ENCODE measurements around the gene MMP2. TPM values are rescaled to one million over a fixed set of nuclear protein-coding genes. Genes with fewer than 3 reads are reported as not detected.

Gene MMP2
- total and polyA plus RNA-seq, 2 experiments from 2014 or later, result 25.6 to 43.8 TPM

DNA sequence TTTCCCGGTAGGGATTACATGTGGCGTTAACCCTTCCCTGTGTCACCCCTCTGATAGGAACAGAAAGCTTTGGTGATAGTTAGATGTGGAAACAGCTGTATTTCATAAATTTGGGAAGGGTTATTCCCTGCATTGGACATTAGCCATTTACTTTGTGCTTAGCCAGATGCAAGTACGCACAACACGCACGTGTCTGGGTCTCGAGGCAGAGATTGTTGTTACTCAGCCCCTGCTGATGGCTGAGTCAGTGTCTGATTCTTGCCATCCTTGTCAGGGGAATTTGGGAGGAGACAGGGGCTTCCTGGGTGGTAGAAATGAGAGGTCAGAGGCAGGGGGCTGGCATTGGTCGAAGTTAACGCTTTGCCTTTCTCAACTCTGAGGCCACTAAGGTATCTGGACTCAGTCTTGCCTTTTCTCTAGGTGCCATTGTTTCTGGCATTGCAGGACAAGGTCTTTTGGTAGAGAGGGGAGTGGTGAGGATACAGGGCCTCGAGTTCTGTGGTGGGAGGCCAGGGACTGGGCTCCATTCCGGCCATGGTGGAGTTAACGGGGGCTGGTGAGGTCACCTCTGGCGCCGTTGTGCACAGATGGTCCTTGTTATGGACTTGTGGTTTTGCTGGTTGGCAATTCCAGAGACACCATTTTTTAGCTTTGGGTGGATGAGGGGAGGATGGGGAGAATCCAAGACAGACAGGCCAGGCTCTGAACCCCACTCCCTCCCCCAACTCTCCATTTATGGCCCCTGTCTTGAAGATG lies 8.2 kb downstream of the MMP2 start:
- Mint-ChIP-seq H3K4me3 (no peak overlapping the region), H3K9me3 (no peaks in the 10 kb centered on the region), H3K4me1 (no peaks in the 10 kb centered on the region), H3K36me3 (ENCODE audit: low read depth) (peaks cover 50% of the 10 kb centered on the region), H3K27ac (no peak overlapping the region), H3K27me3 (ENCODE audit: insufficient read depth, low read depth, poor library complexity) (peaks cover 4% of the 10 kb centered on the region)
- H3K9me2 ChIP-seq (ENCODE audit: insufficient read depth), result no peaks in the 10 kb centered on the region
- H2AFZ ChIP-seq, result no peak overlapping the region
- TF ChIP-seq, protein P1, sequence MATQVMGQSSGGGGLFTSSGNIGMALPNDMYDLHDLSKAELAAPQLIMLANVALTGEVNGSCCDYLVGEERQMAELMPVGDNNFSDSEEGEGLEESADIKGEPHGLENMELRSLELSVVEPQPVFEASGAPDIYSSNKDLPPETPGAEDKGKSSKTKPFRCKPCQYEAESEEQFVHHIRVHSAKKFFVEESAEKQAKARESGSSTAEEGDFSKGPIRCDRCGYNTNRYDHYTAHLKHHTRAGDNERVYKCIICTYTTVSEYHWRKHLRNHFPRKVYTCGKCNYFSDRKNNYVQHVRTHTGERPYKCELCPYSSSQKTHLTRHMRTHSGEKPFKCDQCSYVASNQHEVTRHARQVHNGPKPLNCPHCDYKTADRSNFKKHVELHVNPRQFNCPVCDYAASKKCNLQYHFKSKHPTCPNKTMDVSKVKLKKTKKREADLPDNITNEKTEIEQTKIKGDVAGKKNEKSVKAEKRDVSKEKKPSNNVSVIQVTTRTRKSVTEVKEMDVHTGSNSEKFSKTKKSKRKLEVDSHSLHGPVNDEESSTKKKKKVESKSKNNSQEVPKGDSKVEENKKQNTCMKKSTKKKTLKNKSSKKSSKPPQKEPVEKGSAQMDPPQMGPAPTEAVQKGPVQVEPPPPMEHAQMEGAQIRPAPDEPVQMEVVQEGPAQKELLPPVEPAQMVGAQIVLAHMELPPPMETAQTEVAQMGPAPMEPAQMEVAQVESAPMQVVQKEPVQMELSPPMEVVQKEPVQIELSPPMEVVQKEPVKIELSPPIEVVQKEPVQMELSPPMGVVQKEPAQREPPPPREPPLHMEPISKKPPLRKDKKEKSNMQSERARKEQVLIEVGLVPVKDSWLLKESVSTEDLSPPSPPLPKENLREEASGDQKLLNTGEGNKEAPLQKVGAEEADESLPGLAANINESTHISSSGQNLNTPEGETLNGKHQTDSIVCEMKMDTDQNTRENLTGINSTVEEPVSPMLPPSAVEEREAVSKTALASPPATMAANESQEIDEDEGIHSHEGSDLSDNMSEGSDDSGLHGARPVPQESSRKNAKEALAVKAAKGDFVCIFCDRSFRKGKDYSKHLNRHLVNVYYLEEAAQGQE (IDR thresholded peaks at IDR 0.05; ENCODE audit: unreplicated experiment), result no peak
- TF ChIP-seq, protein P2, sequence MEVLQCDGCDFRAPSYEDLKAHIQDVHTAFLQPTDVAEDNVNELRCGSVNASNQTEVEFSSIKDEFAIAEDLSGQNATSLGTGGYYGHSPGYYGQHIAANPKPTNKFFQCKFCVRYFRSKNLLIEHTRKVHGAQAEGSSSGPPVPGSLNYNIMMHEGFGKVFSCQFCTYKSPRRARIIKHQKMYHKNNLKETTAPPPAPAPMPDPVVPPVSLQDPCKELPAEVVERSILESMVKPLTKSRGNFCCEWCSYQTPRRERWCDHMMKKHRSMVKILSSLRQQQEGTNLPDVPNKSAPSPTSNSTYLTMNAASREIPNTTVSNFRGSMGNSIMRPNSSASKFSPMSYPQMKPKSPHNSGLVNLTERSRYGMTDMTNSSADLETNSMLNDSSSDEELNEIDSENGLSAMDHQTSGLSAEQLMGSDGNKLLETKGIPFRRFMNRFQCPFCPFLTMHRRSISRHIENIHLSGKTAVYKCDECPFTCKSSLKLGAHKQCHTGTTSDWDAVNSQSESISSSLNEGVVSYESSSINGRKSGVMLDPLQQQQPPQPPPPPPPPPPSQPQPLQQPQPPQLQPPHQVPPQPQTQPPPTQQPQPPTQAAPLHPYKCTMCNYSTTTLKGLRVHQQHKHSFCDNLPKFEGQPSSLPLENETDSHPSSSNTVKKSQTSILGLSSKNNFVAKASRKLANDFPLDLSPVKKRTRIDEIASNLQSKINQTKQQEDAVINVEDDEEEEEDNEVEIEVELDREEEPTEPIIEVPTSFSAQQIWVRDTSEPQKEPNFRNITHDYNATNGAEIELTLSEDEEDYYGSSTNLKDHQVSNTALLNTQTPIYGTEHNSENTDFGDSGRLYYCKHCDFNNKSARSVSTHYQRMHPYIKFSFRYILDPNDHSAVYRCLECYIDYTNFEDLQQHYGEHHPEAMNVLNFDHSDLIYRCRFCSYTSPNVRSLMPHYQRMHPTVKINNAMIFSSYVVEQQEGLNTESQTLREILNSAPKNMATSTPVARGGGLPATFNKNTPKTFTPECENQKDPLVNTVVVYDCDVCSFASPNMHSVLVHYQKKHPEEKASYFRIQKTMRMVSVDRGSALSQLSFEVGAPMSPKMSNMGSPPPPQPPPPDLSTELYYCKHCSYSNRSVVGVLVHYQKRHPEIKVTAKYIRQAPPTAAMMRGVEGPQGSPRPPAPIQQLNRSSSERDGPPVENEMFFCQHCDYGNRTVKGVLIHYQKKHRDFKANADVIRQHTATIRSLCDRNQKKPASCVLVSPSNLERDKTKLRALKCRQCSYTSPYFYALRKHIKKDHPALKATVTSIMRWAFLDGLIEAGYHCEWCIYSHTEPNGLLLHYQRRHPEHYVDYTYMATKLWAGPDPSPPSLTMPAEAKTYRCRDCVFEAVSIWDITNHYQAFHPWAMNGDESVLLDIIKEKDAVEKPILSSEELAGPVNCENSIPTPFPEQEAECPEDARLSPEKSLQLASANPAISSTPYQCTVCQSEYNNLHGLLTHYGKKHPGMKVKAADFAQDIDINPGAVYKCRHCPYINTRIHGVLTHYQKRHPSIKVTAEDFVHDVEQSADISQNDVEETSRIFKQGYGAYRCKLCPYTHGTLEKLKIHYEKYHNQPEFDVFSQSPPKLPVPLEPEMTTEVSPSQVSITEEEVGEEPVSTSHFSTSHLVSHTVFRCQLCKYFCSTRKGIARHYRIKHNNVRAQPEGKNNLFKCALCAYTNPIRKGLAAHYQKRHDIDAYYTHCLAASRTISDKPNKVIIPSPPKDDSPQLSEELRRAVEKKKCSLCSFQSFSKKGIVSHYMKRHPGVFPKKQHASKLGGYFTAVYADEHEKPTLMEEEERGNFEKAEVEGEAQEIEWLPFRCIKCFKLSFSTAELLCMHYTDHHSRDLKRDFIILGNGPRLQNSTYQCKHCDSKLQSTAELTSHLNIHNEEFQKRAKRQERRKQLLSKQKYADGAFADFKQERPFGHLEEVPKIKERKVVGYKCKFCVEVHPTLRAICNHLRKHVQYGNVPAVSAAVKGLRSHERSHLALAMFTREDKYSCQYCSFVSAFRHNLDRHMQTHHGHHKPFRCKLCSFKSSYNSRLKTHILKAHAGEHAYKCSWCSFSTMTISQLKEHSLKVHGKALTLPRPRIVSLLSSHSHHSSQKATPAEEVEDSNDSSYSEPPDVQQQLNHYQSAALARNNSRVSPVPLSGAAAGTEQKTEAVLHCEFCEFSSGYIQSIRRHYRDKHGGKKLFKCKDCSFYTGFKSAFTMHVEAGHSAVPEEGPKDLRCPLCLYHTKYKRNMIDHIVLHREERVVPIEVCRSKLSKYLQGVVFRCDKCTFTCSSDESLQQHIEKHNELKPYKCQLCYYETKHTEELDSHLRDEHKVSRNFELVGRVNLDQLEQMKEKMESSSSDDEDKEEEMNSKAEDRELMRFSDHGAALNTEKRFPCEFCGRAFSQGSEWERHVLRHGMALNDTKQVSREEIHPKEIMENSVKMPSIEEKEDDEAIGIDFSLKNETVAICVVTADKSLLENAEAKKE (CRISPR knock-in tag; IDR thresholded peaks at IDR 0.05), result no peak
- TF ChIP-seq CTCF (conservative IDR thresholded peaks at IDR 0.05; ENCODE audit: low read depth in 2 of 2) (no peak), POLR2AphosphoS5 (IDR thresholded peaks at IDR 0.05; ENCODE audit: low read depth) (no peak), ZNF114 (CRISPR knock-in tag; IDR thresholded peaks at IDR 0.05) (no peak), ETS1 (IDR thresholded peaks at IDR 0.05) (no peak), EZH2 (IDR thresholded peaks at IDR 0.05; ENCODE audit: low read depth, unreplicated experiment) (no peak), JUNB (IDR thresholded peaks at IDR 0.05; ENCODE audit: unreplicated experiment) (no peak), NANOG (IDR thresholded peaks at IDR 0.05; ENCODE audit: borderline replicate concordance) (no peak)
- no peak overlapping the region for H3K27ac ChIP-seq (ENCODE audit: low read depth)
- no peaks in the 10 kb centered on the region; the same call in 1 of the 2 replicates for H4K20me1 ChIP-seq (replicated peaks; ENCODE audit: insufficient read depth)
- no peak overlapping the region for H3K4me3 ChIP-seq
- H3K4me1 ChIP-seq (ENCODE audit: insufficient read depth), result no peaks in the 10 kb centered on the region
- H3K27me3 ChIP-seq (ENCODE audit: insufficient read depth), result peaks cover under 1% of the 10 kb centered on the region; the same call in 1 of the 2 replicates
- no peaks in the 10 kb centered on the region for H3F3A ChIP-seq (replicated peaks; ENCODE audit: low read depth)
- DNase-seq (ENCODE audit: low spot score) (no peak), ATAC-seq (no peak)
- H3K36me3 ChIP-seq (ENCODE audit: insufficient read depth), result no peaks in the 10 kb centered on the region
- no peak overlapping the region for H3K4me2 ChIP-seq
- no peaks in the 10 kb centered on the region for H3K79me2 ChIP-seq (replicated peaks; ENCODE audit: insufficient read depth)

Measured in GM23338 (cell line).